Natural killer cell treated with Interleukin-12 subunit alpha and Interleukin-12 subunit beta and Interleukin-15 and Interleukin-18, amount 100 ng/mL, for 72 hours (primary cell): ENCODE data around the gene ATP2B2. TPM values are rescaled to one million over a fixed set of nuclear protein-coding genes. Genes with fewer than 3 reads are reported as not detected.

Experiments
- ATAC-seq, 2 donors: fragments of 150-1000 bp; cut with Tn5 transposase in 1 of 2; sonication (Bioruptor Pico), chemical (Tn5 transposase) in 1 of 2; 2 replicates each; pipeline ENCODE4 v1.10.0; 2021
- DNase-seq: peaks from one replicate; pipeline ENCODE4 v3.0.0; 2022; ENCODE audit warnings: low spot score
- H3K27ac Mint-ChIP-seq, 2 donors: 1 replicate in 1 of 2; 2 replicates in 1 of 2; pipeline ENCODE4 v1.8.0; 2022; ENCODE audit warnings: mixed read lengths in 2 of 2, mild to moderate bottlenecking in 1 of 2, moderate library complexity in 1 of 2
- H3K27me3 Mint-ChIP-seq, 2 donors: 1 replicate in 1 of 2; 2 replicates in 1 of 2; pipeline ENCODE4 v1.8.0; 2022; ENCODE audit warnings: mixed read lengths in 2 of 2
- H3K36me3 Mint-ChIP-seq: one replicate; pipeline ENCODE4 v1.8.0; 2022; ENCODE audit warnings: mixed read lengths
- H3K4me1 Mint-ChIP-seq, 2 donors: 1 replicate in 1 of 2; 2 replicates in 1 of 2; pipeline ENCODE4 v1.8.0; 2022; ENCODE audit warnings: low read depth in 2 of 2, mixed read lengths in 2 of 2, mild to moderate bottlenecking in 1 of 2
- H3K4me3 Mint-ChIP-seq: one replicate; pipeline ENCODE4 v1.8.0; 2022; ENCODE audit warnings: mixed read lengths
- H3K9me3 Mint-ChIP-seq: 2 replicates; pipeline ENCODE4 v1.8.0; 2022; ENCODE audit warnings: mixed read lengths
- total RNA-seq, 2 donors: library from RNA; stranded (reverse); gene quantifications; one replicate each; pipeline ENCODE4 v1.2.3, GENCODE V29; 2022

The ATP2B2 gene
- total RNA-seq, 2 donors from 2014 or later: not detected

DNA sequence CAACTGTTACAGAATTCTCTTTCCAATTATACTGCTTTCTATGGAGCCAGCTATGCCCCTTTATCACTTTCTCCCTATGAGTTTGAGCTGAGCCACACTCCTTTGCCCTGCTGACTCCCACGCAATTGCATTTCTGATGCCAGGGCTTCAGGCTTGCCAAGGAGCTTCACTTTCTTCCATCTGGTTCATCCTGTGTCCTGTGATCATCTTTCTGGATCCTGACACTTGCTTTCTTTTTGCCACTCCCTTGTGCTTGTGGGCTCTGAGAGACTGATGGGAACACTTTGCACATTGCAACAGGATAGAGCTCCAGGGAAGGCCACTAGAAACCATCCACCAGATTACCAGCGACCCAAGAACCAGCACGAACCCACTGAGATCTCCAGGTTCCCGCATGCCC lies 107.5 kb downstream of the ATP2B2 start:
- DNase-seq (no peak), ATAC-seq (no peak)
- no peaks in the 10 kb centered on the region for H3K27me3 Mint-ChIP-seq
- peaks cover 0 to 7% of the 10 kb centered on the region in 2 donors for H3K4me1 Mint-ChIP-seq
- no peaks in the 10 kb centered on the region for H3K36me3 Mint-ChIP-seq
- no peak overlapping the region for H3K4me3 Mint-ChIP-seq
- H3K27ac Mint-ChIP-seq: no peak overlapping the region
- H3K9me3 Mint-ChIP-seq: no peaks in the 10 kb centered on the region

DNA sequence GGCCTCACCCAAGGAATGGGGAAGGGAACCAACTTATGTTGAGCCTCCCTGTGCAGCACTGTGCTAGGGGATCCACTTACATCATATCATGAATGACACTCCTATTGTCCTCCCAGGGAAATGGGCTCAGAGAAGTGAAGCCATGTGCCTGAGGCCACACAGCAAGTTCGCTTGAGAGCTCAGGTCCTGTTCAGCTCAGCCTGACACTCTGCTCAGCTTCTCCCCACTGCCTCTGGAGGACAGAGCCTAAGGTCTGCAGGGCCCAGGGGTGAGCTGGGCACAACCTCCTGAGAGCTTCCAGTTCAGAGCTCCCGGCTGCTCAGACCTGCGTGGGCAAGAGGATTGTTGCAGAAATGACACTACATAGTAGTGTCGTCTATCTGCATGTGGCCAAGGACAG lies 108.5 kb downstream of the ATP2B2 start:
- Mint-ChIP-seq H3K27ac (no peak overlapping the region), H3K36me3 (no peaks in the 10 kb centered on the region), H3K9me3 (no peaks in the 10 kb centered on the region), H3K4me3 (no peak overlapping the region), H3K4me1 (peaks cover 0 to 7% of the 10 kb centered on the region in 2 donors), H3K27me3 (no peaks in the 10 kb centered on the region)
- no peak for DNase-seq
- ATAC-seq: no peak

DNA sequence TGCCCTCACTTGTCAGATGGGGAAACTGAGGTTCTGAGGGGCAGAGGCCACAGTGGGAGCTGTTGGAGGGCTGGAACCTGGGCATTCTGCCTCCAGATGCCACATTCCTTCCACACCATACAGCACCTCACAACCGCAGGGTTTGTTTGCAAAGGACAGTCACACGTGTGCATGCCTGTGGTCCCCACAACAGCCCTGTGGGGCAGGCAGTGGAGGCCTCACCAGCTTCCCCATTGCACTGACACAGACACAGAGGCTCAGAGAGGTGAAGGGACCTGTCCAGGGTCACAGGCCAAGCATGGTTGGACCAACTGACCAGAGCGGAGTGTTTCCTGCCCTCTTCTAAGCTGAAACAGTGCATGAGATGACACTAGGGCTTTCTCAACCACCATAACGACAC lies 109.3 kb downstream of the ATP2B2 start:
- Mint-ChIP-seq H3K36me3 (no peaks in the 10 kb centered on the region), H3K9me3 (no peaks in the 10 kb centered on the region), H3K4me1 (peaks cover 0 to 7% of the 10 kb centered on the region in 2 donors), H3K27me3 (no peaks in the 10 kb centered on the region), H3K4me3 (no peak overlapping the region), H3K27ac (no peak overlapping the region)
- ATAC-seq (no peak), DNase-seq (no peak)

DNA sequence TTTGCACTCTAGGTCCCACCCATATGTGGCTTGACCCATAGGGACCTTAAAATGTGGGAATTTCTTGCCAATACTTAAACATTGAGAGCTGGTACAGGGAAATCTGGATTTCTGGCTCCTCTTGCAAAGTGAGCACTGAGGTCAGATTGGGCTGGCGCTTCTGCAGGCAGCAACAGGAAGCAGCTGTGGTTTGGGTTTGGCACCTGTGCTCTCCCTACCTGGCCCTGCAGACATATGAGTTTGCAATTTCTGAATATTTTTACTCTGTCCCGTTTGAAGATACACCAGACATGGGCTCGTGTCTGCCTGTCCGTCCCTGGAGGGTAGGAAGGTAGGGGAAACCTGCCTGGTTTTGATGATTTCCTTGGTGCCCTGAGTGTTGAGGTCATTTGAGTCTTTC lies 109.7 kb downstream of the ATP2B2 start:
- H3K4me3 Mint-ChIP-seq: no peak overlapping the region
- DNase-seq (no peak), ATAC-seq (no peak)

DNA sequence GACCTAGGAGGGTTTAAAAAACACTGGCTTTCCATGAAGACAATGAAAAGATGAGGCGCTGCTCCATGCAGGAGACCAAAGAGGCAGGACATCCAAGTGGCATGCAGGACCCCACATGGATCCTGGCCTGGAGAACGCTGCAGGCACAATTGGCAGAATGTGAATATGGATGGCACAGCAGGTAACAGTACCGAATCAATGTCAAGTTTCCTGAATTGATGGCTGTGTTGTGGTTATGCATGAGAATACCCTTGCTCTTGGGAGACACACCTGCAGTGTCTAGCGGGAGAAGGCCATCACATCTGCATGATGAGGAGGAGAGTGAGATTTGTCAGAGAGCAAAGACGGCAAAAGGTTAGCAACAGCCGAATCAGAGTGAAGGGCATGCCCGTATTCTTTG lies 110.2 kb downstream of the ATP2B2 start:
- no peak for ATAC-seq
- no peaks in the 10 kb centered on the region for H3K36me3 Mint-ChIP-seq
- DNase-seq: no peak
- H3K4me1 Mint-ChIP-seq: peaks cover 0 to 7% of the 10 kb centered on the region in 2 donors
- H3K9me3 Mint-ChIP-seq: no peaks in the 10 kb centered on the region
- H3K27me3 Mint-ChIP-seq: no peaks in the 10 kb centered on the region
- H3K27ac Mint-ChIP-seq: no peak overlapping the region
- H3K4me3 Mint-ChIP-seq: no peak overlapping the region

More for the DNA sequence above, 109.7 kb downstream of the ATP2B2 start:
- Mint-ChIP-seq H3K27ac (no peak overlapping the region), H3K9me3 (no peaks in the 10 kb centered on the region), H3K27me3 (no peaks in the 10 kb centered on the region), H3K36me3 (no peaks in the 10 kb centered on the region), H3K4me1 (peaks cover 0 to 7% of the 10 kb centered on the region in 2 donors)

DNA sequence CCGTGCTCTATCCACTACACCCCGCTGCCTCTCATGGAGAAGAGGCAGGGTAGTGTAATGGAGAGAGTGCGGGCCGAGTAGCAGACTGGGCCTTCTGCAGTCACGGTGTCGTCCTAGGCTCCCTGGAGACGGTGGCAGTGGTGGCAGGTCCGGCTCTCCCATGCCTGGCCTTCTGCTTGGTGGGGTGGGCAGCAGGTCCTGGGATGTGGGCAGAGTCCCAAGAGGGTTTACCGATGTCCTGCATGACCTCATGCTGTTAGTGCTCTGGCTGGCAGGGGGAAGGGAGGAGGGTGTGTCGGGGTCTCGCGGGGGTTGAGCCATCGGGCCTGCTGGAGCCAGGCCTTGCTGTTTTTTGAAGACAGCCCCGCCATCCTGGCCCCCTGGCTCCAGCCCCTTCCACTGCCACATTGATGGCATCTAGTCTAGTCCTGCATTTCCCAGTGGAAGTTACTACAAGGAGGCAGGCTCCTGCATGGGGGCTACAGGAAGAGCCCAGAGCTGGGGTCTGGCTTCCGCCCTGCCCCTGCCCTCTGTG lies 110.8 kb downstream of the ATP2B2 start:
- Mint-ChIP-seq H3K4me1 (peaks cover 0 to 7% of the 10 kb centered on the region in 2 donors), H3K36me3 (no peaks in the 10 kb centered on the region), H3K9me3 (no peaks in the 10 kb centered on the region), H3K4me3 (no peak overlapping the region), H3K27me3 (no peaks in the 10 kb centered on the region), H3K27ac (no peak overlapping the region)
- no peak for ATAC-seq
- DNase-seq: no peak

DNA sequence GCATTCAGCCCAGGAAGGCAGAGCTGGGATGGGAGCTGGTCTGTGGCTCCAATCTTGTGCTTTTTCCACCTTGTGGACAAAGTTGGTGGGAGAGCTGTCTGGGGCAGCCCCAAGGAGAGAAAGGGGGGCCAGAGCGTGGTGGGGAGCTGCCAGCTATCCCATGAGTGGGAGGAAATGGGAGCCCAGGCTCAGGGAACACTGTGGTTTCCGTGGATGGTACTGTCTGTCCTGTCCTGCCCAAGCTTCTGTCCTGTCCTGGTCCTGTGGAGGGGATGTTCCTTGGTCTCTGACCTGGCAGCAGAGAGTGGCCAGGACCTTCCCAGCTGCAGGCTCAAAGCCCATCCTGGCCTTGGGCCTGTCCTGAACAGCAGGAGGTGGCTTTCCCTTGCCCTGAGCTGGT lies 111.9 kb downstream of the ATP2B2 start:
- no peaks in the 10 kb centered on the region for H3K36me3 Mint-ChIP-seq
- no peak for DNase-seq
- no peaks in the 10 kb centered on the region for H3K27me3 Mint-ChIP-seq
- no peak for ATAC-seq
- peaks cover 0 to 7% of the 10 kb centered on the region in 2 donors for H3K4me1 Mint-ChIP-seq
- H3K4me3 Mint-ChIP-seq: no peak overlapping the region
- H3K27ac Mint-ChIP-seq: no peak overlapping the region
- H3K9me3 Mint-ChIP-seq: no peaks in the 10 kb centered on the region

DNA sequence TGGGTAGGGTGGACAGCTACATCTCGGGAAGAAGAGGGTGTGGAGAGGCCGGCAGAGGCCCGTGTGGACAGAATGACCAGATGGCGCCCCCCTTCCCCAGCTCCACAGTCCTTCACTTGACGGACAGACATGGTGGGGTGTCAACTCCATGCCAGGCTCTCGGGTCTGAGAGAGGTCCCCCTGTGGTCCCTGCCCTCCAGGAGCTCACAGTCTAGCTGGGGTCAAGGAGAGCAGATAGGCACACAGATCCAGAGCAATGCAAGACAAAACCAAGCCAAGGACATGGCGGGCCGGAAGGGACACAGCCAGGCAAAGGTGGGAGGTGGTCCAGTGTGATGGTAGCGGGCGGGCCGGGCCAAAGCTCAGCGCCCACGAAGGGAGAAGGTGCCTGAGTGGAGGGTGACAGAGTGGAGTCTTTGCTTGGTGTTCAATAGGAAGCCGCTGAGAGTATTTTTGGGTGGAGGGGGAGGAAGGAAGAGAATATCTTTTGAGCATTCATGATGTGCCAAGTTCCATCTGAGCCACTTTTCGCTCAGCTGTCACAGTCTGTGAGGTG lies 112.4 kb downstream of the ATP2B2 start:
- H3K27ac Mint-ChIP-seq: peak overlapping the region in 1 of 2 donors; percentile 14
- no peaks in the 10 kb centered on the region for H3K9me3 Mint-ChIP-seq
- H3K4me3 Mint-ChIP-seq: no peak overlapping the region
- H3K4me1 Mint-ChIP-seq: peaks cover 0 to 7% of the 10 kb centered on the region in 2 donors
- H3K36me3 Mint-ChIP-seq: no peaks in the 10 kb centered on the region
- H3K27me3 Mint-ChIP-seq: no peaks in the 10 kb centered on the region
- no peak for ATAC-seq
- no peak for DNase-seq

DNA sequence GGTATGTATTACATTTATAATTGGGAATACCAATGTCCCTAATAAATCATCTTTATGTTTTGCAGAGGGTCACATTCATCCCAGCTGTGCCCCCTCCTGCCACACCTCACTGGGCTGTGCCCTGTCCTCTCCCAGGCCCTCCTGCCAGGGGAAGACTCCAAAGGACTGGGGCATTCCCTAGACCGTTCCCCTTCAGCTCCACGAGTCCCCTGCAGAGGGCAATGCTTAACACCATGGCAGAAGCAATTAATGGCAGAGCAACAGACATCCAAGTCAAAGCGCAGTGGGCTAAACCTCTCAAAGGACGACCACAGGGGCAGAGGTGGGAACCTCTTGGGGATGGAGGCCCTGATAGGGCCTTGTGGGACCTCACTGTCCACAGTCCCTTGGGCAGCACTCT lies 113.1 kb downstream of the ATP2B2 start:
- no peak overlapping the region for H3K27ac Mint-ChIP-seq

DNA sequence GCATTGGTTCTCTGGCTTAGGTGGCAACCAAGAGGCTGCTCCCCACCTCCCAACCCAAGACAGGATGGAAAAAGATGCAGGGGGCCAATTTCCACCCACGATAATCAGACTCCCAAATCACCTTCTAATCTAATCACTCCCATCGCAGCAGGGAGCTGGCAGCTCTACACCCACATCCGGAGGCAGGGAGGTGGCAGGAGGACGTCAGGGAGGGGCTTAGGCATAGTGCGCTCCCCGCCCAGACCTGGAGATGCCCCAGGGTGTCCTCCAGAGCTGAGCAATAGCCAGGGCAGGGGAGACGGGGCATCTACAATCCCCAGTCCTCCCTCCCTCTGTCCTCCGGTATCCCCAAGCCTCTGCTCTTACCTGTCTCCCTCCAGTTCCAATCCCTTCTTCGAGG lies 114.0 kb downstream of the ATP2B2 start:
- no peak overlapping the region for H3K4me3 Mint-ChIP-seq
- H3K36me3 Mint-ChIP-seq: no peaks in the 10 kb centered on the region
- DNase-seq: no peak
- no peak for ATAC-seq
- H3K9me3 Mint-ChIP-seq: no peaks in the 10 kb centered on the region
- H3K4me1 Mint-ChIP-seq: peaks cover 0 to 10% of the 10 kb centered on the region in 2 donors
- no peak overlapping the region for H3K27ac Mint-ChIP-seq
- H3K27me3 Mint-ChIP-seq: peaks cover 0 to 3% of the 10 kb centered on the region in 2 donors

More for the DNA sequence above, 113.1 kb downstream of the ATP2B2 start:
- ATAC-seq (no peak), DNase-seq (no peak)
- peaks cover 0 to 10% of the 10 kb centered on the region in 2 donors for H3K4me1 Mint-ChIP-seq
- no peak overlapping the region for H3K4me3 Mint-ChIP-seq
- no peaks in the 10 kb centered on the region for H3K9me3 Mint-ChIP-seq
- no peaks in the 10 kb centered on the region for H3K36me3 Mint-ChIP-seq
- no peaks in the 10 kb centered on the region for H3K27me3 Mint-ChIP-seq

DNA sequence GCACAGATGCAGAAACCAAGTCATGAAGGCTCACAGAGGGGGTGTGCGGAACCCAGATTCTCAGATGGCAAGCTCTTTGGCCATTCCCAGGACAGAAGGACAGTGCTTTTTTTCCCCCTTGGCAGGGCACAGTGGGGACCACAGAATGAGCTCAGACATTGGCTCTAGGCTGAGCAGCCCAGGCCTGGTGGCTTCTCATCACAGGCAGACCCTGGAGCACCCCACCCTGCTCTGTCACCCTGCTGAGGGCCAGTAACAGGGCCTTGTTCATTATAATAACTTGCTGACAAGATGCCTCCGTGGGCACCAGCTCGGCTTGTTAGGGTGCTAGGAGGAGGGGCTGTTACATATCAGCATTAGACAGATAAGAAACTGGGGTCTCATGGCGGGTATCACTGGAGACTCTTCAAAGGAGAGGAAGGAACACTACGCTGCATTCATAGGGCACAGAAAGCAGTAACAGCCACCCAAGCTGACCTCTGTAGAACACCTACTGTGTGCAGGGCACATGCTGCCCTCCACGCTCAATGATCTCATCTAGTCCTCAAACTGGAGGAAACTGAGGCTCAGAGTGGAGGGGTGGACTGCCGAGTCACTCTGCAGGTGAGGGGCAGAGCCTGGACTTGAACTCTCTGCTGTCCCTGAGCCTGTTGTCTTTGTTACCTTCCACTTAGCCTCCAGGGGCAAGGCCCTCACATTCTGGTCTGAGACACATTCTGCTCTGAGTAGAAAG lies 114.6 kb downstream of the ATP2B2 start:
- no peak overlapping the region for H3K27ac Mint-ChIP-seq

DNA sequence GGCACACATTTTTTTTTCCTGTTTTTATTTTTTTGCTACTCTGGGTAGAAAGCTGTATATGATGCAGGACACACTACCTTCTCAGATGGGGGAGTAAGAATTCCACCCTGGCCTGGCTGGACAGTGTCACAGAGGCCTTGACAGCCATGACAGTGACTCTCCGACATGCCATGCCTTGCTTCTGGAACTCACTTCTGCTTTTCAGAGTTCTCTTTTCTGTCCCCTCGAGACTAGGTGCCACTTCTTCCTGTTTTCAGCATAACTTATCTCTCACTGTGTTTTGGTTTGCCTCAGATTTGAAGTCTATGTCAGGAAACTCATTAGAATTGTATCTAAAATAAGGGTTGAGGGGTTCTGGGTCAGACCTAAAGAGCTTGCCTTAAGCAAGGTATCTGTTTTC lies 115.4 kb downstream of the ATP2B2 start:
- Mint-ChIP-seq H3K4me3 (no peak overlapping the region), H3K27ac (no peak overlapping the region), H3K27me3 (peaks cover 0 to 3% of the 10 kb centered on the region in 2 donors), H3K9me3 (no peaks in the 10 kb centered on the region), H3K4me1 (peaks cover 0 to 4% of the 10 kb centered on the region in 2 donors), H3K36me3 (no peaks in the 10 kb centered on the region)
- ATAC-seq: no peak
- no peak for DNase-seq

More for the DNA sequence above, 114.6 kb downstream of the ATP2B2 start:
- no peak overlapping the region for H3K4me3 Mint-ChIP-seq
- H3K36me3 Mint-ChIP-seq: no peaks in the 10 kb centered on the region
- ATAC-seq: no peak
- peaks cover 0 to 9% of the 10 kb centered on the region in 2 donors for H3K4me1 Mint-ChIP-seq
- peaks cover 0 to 3% of the 10 kb centered on the region in 2 donors for H3K27me3 Mint-ChIP-seq
- H3K9me3 Mint-ChIP-seq: no peaks in the 10 kb centered on the region
- DNase-seq: no peak

DNA sequence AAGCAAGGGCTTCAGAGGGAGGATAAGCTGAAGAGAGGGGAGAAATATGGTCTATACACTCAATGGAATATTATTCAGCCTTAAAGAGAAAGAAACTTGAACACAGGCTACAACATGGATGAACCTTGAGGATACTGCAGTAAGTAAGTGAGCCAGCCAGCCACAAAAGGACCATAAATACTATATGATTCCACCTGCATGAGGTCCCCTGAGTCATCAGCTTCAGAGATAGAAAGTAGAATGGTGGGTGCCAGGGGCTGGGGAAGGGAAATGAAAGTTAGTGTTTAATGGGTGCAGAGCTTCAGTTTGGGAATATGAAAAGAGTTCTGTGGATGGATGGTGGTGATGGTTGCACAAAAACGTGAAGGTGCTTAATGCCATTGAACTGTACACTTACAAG lies 116.0 kb downstream of the ATP2B2 start:
- H3K9me3 Mint-ChIP-seq: no peaks in the 10 kb centered on the region
- no peak for ATAC-seq
- peaks cover 0 to 3% of the 10 kb centered on the region in 2 donors for H3K27me3 Mint-ChIP-seq
- peaks cover 0 to 3% of the 10 kb centered on the region in 2 donors for H3K4me1 Mint-ChIP-seq
- DNase-seq: no peak
- no peaks in the 10 kb centered on the region for H3K36me3 Mint-ChIP-seq
- no peak overlapping the region for H3K4me3 Mint-ChIP-seq
- H3K27ac Mint-ChIP-seq: no peak overlapping the region

DNA sequence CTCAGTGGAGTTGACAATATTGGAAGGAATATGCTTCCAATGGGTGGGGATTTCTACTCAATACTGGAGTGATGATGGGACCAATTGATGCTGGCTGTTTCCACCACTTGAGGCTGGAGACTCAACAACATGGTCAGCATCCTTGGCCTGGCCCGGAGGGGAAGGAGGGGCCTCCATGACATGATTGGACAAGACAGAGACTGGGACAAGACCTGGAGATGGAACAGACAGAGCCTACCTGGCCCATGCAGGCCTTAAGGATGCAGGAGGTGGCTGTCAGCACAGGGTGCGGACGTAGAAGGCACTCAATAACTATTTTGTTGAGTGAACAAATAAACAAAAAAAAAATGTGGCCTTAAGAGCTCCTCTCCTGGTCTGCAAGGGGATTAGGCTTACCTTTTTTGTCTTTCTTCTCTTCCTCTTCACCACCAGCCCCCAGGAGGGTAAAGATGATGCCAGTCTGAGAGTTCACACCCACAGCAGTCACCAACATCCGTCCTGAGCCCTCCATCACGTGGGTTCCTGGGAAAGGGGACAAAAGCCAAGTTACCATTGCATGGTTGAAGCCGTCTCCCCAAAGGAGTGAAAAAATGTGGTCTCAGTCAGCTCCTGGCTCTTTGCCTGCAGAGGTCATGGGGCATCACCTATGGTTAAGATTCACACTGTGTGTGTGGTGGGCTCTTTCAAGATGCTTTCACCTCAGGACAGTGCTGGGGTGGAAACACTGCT lies 117.3 kb downstream of the ATP2B2 start:
- no peak overlapping the region for H3K4me3 Mint-ChIP-seq
- H3K9me3 Mint-ChIP-seq: no peaks in the 10 kb centered on the region
- ATAC-seq (no peak), DNase-seq (no peak)
- no peaks in the 10 kb centered on the region for H3K36me3 Mint-ChIP-seq
- peaks cover 0 to 3% of the 10 kb centered on the region in 2 donors for H3K4me1 Mint-ChIP-seq
- H3K27ac Mint-ChIP-seq: no peak overlapping the region
- peaks cover 0 to 6% of the 10 kb centered on the region in 2 donors for H3K27me3 Mint-ChIP-seq
